Measurements from ENCODE around the gene MPDZ.

MPDZ gene

DNA sequence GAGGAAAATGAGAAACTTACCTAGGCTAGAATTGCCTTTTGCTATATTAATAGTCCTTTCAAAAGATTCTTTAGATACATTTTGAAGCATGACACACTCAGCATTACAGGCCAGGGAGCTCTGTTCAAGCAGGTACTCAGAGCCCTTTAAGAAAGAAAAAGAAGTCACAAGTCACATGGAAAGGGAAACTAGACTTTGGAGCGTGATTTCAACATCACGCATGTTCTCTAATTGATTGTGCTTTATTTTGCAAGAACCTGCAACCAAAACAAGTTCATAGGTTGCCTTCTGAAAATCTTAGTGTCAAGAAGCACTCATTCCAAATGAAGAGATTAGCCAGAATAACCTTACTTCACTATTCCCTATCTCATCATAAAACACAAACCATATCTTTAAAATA, 103.8 kb downstream of the MPDZ start:
- Mint-ChIP-seq H3K4me1 (ENCODE audit: low read depth) (no peaks in the 10 kb centered on the region), H3K36me3 (ENCODE audit: low read depth) (no peaks in the 10 kb centered on the region), H3K27me3 (no peaks in the 10 kb centered on the region), H3K9me3 (peaks cover 18% of the 10 kb centered on the region), H3K4me3 (no peak overlapping the region), H3K27ac (no peak overlapping the region)
- no peak for DNase-seq

GRCh38 chr9:13174906-13175639, 104.4 kb downstream of the MPDZ start:
- H3K27ac Mint-ChIP-seq: no peak overlapping the region
- H3K36me3 Mint-ChIP-seq (ENCODE audit: low read depth): no peaks in the 10 kb centered on the region
- no peak for DNase-seq
- no peaks in the 10 kb centered on the region for H3K27me3 Mint-ChIP-seq
- H3K4me1 Mint-ChIP-seq (ENCODE audit: low read depth): no peaks in the 10 kb centered on the region
- H3K4me3 Mint-ChIP-seq: no peak overlapping the region
- H3K9me3 Mint-ChIP-seq: peaks cover 16% of the 10 kb centered on the region

DNA sequence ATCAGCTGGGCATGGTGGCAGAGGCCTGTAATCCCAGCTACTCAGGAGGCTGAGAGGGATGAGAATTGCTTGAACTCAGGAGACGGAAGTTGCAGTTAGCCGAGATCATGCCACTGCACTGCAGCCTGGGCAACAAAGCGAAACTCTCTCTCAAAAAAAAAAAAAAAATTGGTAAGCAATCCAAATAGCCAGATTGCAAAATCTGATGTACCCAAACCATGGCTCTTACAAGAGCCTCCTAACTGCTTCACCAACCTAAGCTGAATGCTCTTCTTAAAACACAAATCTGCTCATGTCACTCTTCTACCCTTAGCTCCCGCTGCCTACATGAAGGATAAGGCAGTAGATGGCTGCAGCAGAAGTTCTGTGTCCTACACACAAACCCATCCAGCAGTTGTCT, 105.9 kb downstream of the MPDZ start:
- Mint-ChIP-seq H3K27ac (no peak overlapping the region), H3K4me3 (no peak overlapping the region), H3K9me3 (peaks cover 24% of the 10 kb centered on the region), H3K4me1 (ENCODE audit: low read depth) (no peaks in the 10 kb centered on the region), H3K27me3 (no peaks in the 10 kb centered on the region), H3K36me3 (ENCODE audit: low read depth) (no peaks in the 10 kb centered on the region)
- DNase-seq: no peak

DNA sequence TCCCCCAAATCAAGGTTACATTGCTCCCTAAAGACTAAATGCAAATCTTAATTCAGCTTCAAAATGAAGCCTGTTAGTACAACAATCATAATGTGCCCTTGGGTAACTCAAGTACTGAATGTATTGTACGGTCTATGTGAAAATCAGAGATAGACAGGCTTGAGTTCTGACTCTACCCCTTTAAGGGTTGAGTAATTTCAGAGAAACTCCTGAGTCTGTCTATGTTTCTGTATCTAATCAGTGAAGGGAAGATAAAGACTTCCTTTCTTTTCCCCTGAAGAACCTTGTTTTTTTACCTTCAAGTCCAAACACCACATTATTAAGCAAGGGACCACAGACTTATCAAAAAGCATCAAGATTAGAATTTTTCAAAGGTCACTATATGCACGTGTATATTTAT, 108.2 kb downstream of the MPDZ start:
- Mint-ChIP-seq H3K4me3 (no peak overlapping the region), H3K4me1 (ENCODE audit: low read depth) (no peaks in the 10 kb centered on the region), H3K9me3 (peaks cover 29% of the 10 kb centered on the region), H3K27ac (no peak overlapping the region), H3K36me3 (ENCODE audit: low read depth) (no peaks in the 10 kb centered on the region), H3K27me3 (no peaks in the 10 kb centered on the region)
- no peak for DNase-seq

- DNase-seq: no peak
- no peaks in the 10 kb centered on the region for H3K27me3 Mint-ChIP-seq
- peaks cover 27% of the 10 kb centered on the region for H3K9me3 Mint-ChIP-seq
- no peaks in the 10 kb centered on the region for H3K4me1 Mint-ChIP-seq (ENCODE audit: low read depth)
- no peaks in the 10 kb centered on the region for H3K36me3 Mint-ChIP-seq (ENCODE audit: low read depth)
- H3K27ac Mint-ChIP-seq: no peak overlapping the region
- no peak overlapping the region for H3K4me3 Mint-ChIP-seq
These were observed 112.5 kb downstream of the MPDZ start for GRCh38 chr9:13166996-13167395.

DNA sequence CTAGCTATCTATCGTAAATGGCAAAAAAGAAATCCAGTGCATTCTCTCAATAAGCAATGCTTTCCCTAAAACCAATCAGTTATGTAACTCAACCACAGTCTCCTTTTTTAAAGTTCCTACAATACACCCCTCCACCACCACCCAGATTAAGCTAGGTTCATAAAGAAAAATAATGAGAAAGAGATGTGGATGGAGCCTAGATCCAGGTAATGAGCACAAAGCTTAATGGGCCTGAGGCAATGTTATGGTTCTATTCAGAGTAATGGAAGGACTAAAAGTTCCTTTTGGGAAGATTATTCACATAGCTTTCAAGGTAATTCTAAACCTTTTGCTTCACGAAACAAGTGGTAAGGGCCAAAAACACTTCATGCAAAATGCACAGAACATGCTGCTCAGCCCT, 113.5 kb downstream of the MPDZ start:
- H3K36me3 Mint-ChIP-seq (ENCODE audit: low read depth): no peaks in the 10 kb centered on the region
- peaks cover 24% of the 10 kb centered on the region for H3K9me3 Mint-ChIP-seq

GRCh38 chr9:13165236-13165945, 114.1 kb downstream of the MPDZ start:
- DNase-seq: no peak
- Mint-ChIP-seq H3K27me3 (no peaks in the 10 kb centered on the region), H3K4me1 (ENCODE audit: low read depth) (no peaks in the 10 kb centered on the region), H3K9me3 (peaks cover 24% of the 10 kb centered on the region), H3K4me3 (no peak overlapping the region), H3K27ac (no peak overlapping the region), H3K36me3 (ENCODE audit: low read depth) (no peaks in the 10 kb centered on the region)

More for the DNA sequence above, 113.5 kb downstream of the MPDZ start:
- DNase-seq: no peak
- Mint-ChIP-seq H3K4me1 (ENCODE audit: low read depth) (no peaks in the 10 kb centered on the region), H3K4me3 (no peak overlapping the region), H3K27me3 (no peaks in the 10 kb centered on the region), H3K27ac (no peak overlapping the region)

DNA sequence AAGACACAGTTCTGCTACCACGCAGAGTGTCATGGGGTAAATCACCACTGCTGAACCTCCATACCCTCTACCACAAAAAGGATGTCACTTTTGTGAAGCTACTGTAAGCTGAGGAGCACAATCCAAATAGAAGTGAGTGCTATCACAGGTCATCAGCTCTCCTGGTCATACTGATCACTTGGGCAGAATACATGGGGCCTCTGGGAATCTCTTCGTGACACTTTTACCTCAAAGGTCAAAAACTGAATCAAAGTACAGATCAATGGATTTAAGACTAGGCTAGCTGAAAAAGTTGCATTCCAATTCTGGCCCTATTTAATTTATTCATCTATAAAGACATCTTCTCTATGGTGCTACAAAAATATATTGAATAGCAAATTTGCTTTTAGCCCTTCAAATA, 115.5 kb downstream of the MPDZ start:
- no peak overlapping the region for H3K4me3 Mint-ChIP-seq
- H3K36me3 Mint-ChIP-seq (ENCODE audit: low read depth): no peaks in the 10 kb centered on the region
- H3K9me3 Mint-ChIP-seq: peaks cover 16% of the 10 kb centered on the region
- no peaks in the 10 kb centered on the region for H3K27me3 Mint-ChIP-seq
- H3K4me1 Mint-ChIP-seq (ENCODE audit: low read depth): no peaks in the 10 kb centered on the region
- H3K27ac Mint-ChIP-seq: no peak overlapping the region
- no peak for DNase-seq

DNA sequence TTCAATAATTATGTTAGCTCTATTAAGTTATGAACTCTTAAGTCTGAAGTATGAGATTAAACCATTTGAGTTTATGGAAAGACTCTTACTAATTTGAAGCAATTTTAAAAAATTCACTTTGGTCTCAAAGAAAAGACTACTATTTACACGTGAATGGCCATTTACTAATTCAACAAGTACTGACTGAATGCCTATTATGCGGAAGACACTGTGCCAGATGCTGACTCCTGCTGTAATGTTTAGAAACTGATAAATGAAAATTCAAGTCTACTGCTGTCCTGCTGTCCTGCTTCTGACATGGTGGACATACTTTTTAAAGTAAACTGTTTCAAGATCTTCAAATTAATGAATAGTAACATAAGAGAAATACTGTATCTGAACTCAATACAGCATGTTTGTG, 116.2 kb downstream of the MPDZ start:
- DNase-seq: no peak
- Mint-ChIP-seq H3K4me1 (ENCODE audit: low read depth) (no peaks in the 10 kb centered on the region), H3K27ac (no peak overlapping the region), H3K27me3 (no peaks in the 10 kb centered on the region), H3K9me3 (peaks cover 15% of the 10 kb centered on the region), H3K36me3 (ENCODE audit: low read depth) (no peaks in the 10 kb centered on the region), H3K4me3 (no peak overlapping the region)

GRCh38 chr9:13160051-13160450, 119.4 kb downstream of the MPDZ start:
- no peak overlapping the region for H3K4me3 Mint-ChIP-seq
- no peak overlapping the region for H3K27ac Mint-ChIP-seq
- peaks cover 9% of the 10 kb centered on the region for H3K9me3 Mint-ChIP-seq
- no peaks in the 10 kb centered on the region for H3K27me3 Mint-ChIP-seq
- no peaks in the 10 kb centered on the region for H3K36me3 Mint-ChIP-seq (ENCODE audit: low read depth)
- H3K4me1 Mint-ChIP-seq (ENCODE audit: low read depth): no peaks in the 10 kb centered on the region
- DNase-seq: no peak

GRCh38 chr9:13158986-13159385, 120.5 kb downstream of the MPDZ start:
- no peaks in the 10 kb centered on the region for H3K4me1 Mint-ChIP-seq (ENCODE audit: low read depth)
- no peak for DNase-seq
- no peaks in the 10 kb centered on the region for H3K36me3 Mint-ChIP-seq (ENCODE audit: low read depth)
- peaks cover 9% of the 10 kb centered on the region for H3K9me3 Mint-ChIP-seq
- H3K4me3 Mint-ChIP-seq: no peak overlapping the region
- H3K27me3 Mint-ChIP-seq: no peaks in the 10 kb centered on the region
- no peak overlapping the region for H3K27ac Mint-ChIP-seq

- no peak for DNase-seq
- H3K36me3 Mint-ChIP-seq (ENCODE audit: low read depth): no peaks in the 10 kb centered on the region
- peaks cover 14% of the 10 kb centered on the region for H3K9me3 Mint-ChIP-seq
- H3K27ac Mint-ChIP-seq: no peak overlapping the region
- no peaks in the 10 kb centered on the region for H3K27me3 Mint-ChIP-seq
- H3K4me3 Mint-ChIP-seq: no peak overlapping the region
- H3K4me1 Mint-ChIP-seq (ENCODE audit: low read depth): no peaks in the 10 kb centered on the region
These were observed 128.0 kb downstream of the MPDZ start for GRCh38 chr9:13151489-13151888.

GRCh38 chr9:13149454-13149853, 130.0 kb downstream of the MPDZ start:
- Mint-ChIP-seq H3K27ac (no peak overlapping the region), H3K9me3 (peaks cover 14% of the 10 kb centered on the region), H3K27me3 (no peaks in the 10 kb centered on the region), H3K4me1 (ENCODE audit: low read depth) (no peaks in the 10 kb centered on the region), H3K4me3 (no peak overlapping the region), H3K36me3 (ENCODE audit: low read depth) (no peaks in the 10 kb centered on the region)
- DNase-seq: no peak

DNA sequence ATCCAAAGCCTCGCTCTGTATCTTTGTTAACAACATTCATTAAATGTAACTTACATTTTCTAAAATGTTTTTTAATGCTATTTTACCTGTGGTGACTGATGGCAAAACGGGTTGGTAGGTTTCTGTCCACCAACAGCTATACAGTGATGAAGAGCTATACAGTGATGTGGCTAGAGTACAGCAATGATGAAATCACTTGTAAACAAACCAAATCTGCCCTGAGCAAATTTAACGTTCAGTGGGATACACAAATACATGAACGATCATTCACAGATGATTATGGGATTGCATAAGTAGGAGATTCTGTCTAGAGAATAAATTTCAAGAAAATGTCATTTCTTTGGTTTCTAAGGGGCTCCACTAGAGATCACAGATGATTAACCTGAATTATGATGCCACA, 132.7 kb downstream of the MPDZ start:
- H3K9me3 Mint-ChIP-seq: peaks cover 6% of the 10 kb centered on the region
- H3K36me3 Mint-ChIP-seq (ENCODE audit: low read depth): no peaks in the 10 kb centered on the region
- no peaks in the 10 kb centered on the region for H3K27me3 Mint-ChIP-seq
- H3K4me3 Mint-ChIP-seq: no peak overlapping the region
- no peaks in the 10 kb centered on the region for H3K4me1 Mint-ChIP-seq (ENCODE audit: low read depth)
- H3K27ac Mint-ChIP-seq: no peak overlapping the region
- DNase-seq: no peak

GRCh38 chr9:13145340-13145739, 134.2 kb downstream of the MPDZ start:
- H3K36me3 Mint-ChIP-seq (ENCODE audit: low read depth): no peaks in the 10 kb centered on the region
- H3K9me3 Mint-ChIP-seq: peaks cover 6% of the 10 kb centered on the region
- H3K27me3 Mint-ChIP-seq: no peaks in the 10 kb centered on the region
- no peak for DNase-seq
- H3K4me3 Mint-ChIP-seq: no peak overlapping the region
- no peaks in the 10 kb centered on the region for H3K4me1 Mint-ChIP-seq (ENCODE audit: low read depth)
- H3K27ac Mint-ChIP-seq: no peak overlapping the region
